Measurements from ENCODE around the gene ZNF816.

GRCh38 chr19:52991484-52991883 lies 28.8 kb upstream of the ZNF816 start:
- TF ChIP-seq, protein P1, sequence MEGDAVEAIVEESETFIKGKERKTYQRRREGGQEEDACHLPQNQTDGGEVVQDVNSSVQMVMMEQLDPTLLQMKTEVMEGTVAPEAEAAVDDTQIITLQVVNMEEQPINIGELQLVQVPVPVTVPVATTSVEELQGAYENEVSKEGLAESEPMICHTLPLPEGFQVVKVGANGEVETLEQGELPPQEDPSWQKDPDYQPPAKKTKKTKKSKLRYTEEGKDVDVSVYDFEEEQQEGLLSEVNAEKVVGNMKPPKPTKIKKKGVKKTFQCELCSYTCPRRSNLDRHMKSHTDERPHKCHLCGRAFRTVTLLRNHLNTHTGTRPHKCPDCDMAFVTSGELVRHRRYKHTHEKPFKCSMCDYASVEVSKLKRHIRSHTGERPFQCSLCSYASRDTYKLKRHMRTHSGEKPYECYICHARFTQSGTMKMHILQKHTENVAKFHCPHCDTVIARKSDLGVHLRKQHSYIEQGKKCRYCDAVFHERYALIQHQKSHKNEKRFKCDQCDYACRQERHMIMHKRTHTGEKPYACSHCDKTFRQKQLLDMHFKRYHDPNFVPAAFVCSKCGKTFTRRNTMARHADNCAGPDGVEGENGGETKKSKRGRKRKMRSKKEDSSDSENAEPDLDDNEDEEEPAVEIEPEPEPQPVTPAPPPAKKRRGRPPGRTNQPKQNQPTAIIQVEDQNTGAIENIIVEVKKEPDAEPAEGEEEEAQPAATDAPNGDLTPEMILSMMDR (IDR thresholded peaks at IDR 0.05), result no peak
- no peak for TF ChIP-seq POLR2A (IDR thresholded peaks at IDR 0.05)
